WTC11 (cell line): Measurements from ENCODE around the gene FFAR1. TPM values are rescaled to one million over a fixed set of nuclear protein-coding genes. Genes with fewer than 3 reads are reported as not detected.

Source experiments
- ATAC-seq: fragments of 200-7000 bp; cut with Tn5 transposase; 2 replicates; pipeline ENCODE4 v1.10.0; 2021; ENCODE audit warnings: mild to moderate bottlenecking, moderate library complexity
- CTCF ChIA-PET: fragments of 300-600 bp; sonication (Branson Sonifier 250); formaldehyde crosslinking; loops from one replicate; lab custom pipeline; 2021; ENCODE audit warnings: antibody characterized with exemption; lab: Charles Lee
- POLR2A ChIA-PET: fragments of 350-600 bp; sonication (Branson Sonifier 250); formaldehyde crosslinking; loops from one replicate; lab custom pipeline; 2021; ENCODE audit warnings: antibody characterized with exemption; lab: Charles Lee
- DNase-seq: peaks from one replicate; pipeline ENCODE4 v3.0.0; 2021; ENCODE audit warnings: low spot score
- H3K27ac Mint-ChIP-seq: 2 replicates; pipeline ENCODE4 v1.8.0; 2021; ENCODE audit warnings: mixed read lengths
- H3K27me3 Mint-ChIP-seq: 2 replicates; pipeline ENCODE4 v1.8.0; 2021; ENCODE audit warnings: low read depth, mild to moderate bottlenecking, moderate library complexity, mixed read lengths
- H3K36me3 Mint-ChIP-seq: 2 replicates; pipeline ENCODE4 v1.8.0; 2021; ENCODE audit warnings: mixed read lengths
- H3K4me1 Mint-ChIP-seq: 2 replicates; pipeline ENCODE4 v1.8.0; 2022; ENCODE audit warnings: mixed read lengths
- H3K4me3 Mint-ChIP-seq: 2 replicates; pipeline ENCODE4 v1.8.0; 2021; ENCODE audit warnings: mild to moderate bottlenecking, moderate library complexity, mixed read lengths
- H3K9me3 Mint-ChIP-seq: 2 replicates; pipeline ENCODE4 v1.8.0; 2021; ENCODE audit warnings: mixed read lengths
- AFF4 ChIP-seq: sonication (generic); formaldehyde crosslinking; IDR thresholded peaks from 2 replicates; pipeline ENCODE4 v1.8.1; 2023; ENCODE audit warnings: mild to moderate bottlenecking, missing genetic modification reagents, borderline replicate concordance
- ATF2 ChIP-seq: sonication (generic); formaldehyde crosslinking; IDR thresholded peaks from 2 replicates; pipeline ENCODE4 v1.8.1; 2022; ENCODE audit warnings: low read depth, missing genetic modification reagents, borderline replicate concordance
- CREB1 ChIP-seq: sonication (generic); formaldehyde crosslinking; IDR thresholded peaks from 2 replicates; pipeline ENCODE4 v1.8.0; 2023; ENCODE audit warnings: mild to moderate bottlenecking, missing genetic modification reagents
- E2F5 ChIP-seq: sonication (generic); formaldehyde crosslinking; IDR thresholded peaks from 2 replicates; pipeline ENCODE4 v1.8.1; 2022; ENCODE audit warnings: mild to moderate bottlenecking, moderate library complexity, missing genetic modification reagents
- ELF4 ChIP-seq: sonication (generic); formaldehyde crosslinking; IDR thresholded peaks from 2 replicates; pipeline ENCODE4 v1.8.1; 2022; ENCODE audit warnings: low read depth, mild to moderate bottlenecking, moderate library complexity, missing genetic modification reagents
- GABPB1 ChIP-seq: sonication (generic); formaldehyde crosslinking; IDR thresholded peaks from 2 replicates; pipeline ENCODE4 v1.8.1; 2023; ENCODE audit warnings: mild to moderate bottlenecking, missing genetic modification reagents
- HMGA2 ChIP-seq: fragments of 250-450 bp; sonication (Bioruptor Pico); IDR thresholded peaks from 2 replicates; pipeline ENCODE4 v1.4.0; 2021; ENCODE audit warnings: mild to moderate bottlenecking, moderate library complexity
- JUN ChIP-seq: sonication (generic); formaldehyde crosslinking; IDR thresholded peaks from 2 replicates; pipeline ENCODE4 v1.8.0; 2023; ENCODE audit warnings: mild to moderate bottlenecking, missing genetic modification reagents
- KAT7 ChIP-seq: sonication (generic); formaldehyde crosslinking; IDR thresholded peaks from 2 replicates; pipeline ENCODE4 v1.8.1; 2023; ENCODE audit warnings: missing genetic modification reagents, mild to moderate bottlenecking, borderline replicate concordance
- MYBL2 ChIP-seq: sonication (generic); formaldehyde crosslinking; IDR thresholded peaks from 2 replicates; pipeline ENCODE4 v1.8.1; 2023; ENCODE audit warnings: mild to moderate bottlenecking, moderate library complexity, missing genetic modification reagents
- NFE2L1 ChIP-seq: sonication (generic); formaldehyde crosslinking; IDR thresholded peaks from 2 replicates; pipeline ENCODE4 v1.8.1; 2023; ENCODE audit warnings: missing genetic modification reagents
- NR1H2 ChIP-seq: sonication (generic); formaldehyde crosslinking; IDR thresholded peaks from 2 replicates; pipeline ENCODE4 v1.9.0; 2021; ENCODE audit warnings: mild to moderate bottlenecking, moderate library complexity, missing genetic modification reagents
- TP53 ChIP-seq: sonication (generic); formaldehyde crosslinking; IDR thresholded peaks from 2 replicates; pipeline ENCODE4 v1.8.1; 2023; ENCODE audit warnings: mild to moderate bottlenecking, missing genetic modification reagents
- ZNF317 ChIP-seq: sonication (generic); formaldehyde crosslinking; IDR thresholded peaks from 2 replicates; pipeline ENCODE4 v1.8.1; 2023; ENCODE audit warnings: low read depth, mild to moderate bottlenecking, moderate library complexity, missing genetic modification reagents, borderline replicate concordance
- ZNF423 ChIP-seq: fragments of 250-450 bp; sonication (Bioruptor Pico); IDR thresholded peaks from 2 replicates; pipeline ENCODE4 v2.1.2; 2022; ENCODE audit warnings: mild to moderate bottlenecking, moderate library complexity
- ZNF671 ChIP-seq: fragments of 250-450 bp; sonication (Bioruptor Pico); IDR thresholded peaks from 2 replicates; pipeline ENCODE4 v1.8.0; 2021; ENCODE audit warnings: mild to moderate bottlenecking
- ZSCAN18 ChIP-seq: fragments of 250-450 bp; sonication (Bioruptor Pico); IDR thresholded peaks from 2 replicates; pipeline ENCODE4 v2.1.2; 2022; ENCODE audit warnings: mild to moderate bottlenecking, moderate library complexity
- total RNA-seq: library from RNA; stranded (reverse); gene quantifications from 3 replicates; pipeline ENCODE4 v1.2.3, GENCODE V29; 2021
- TF ChIP-seq, protein P1 (sequence below): sonication (generic); formaldehyde crosslinking; IDR thresholded peaks from 2 replicates; pipeline ENCODE4 v1.8.0; 2023; ENCODE audit warnings: mild to moderate bottlenecking, missing genetic modification reagents

FFAR1 gene
- total RNA-seq, 1 experiment from 2014 or later: 0.07 TPM

GRCh38 chr19:35297922-35298321 lies 49.8 kb upstream of the FFAR1 start (continued):
- no peak for TF ChIP-seq TP53 (CRISPR knock-in tag)
- no peak for TF ChIP-seq ZSCAN18 (CRISPR knock-in tag)
- TF ChIP-seq E2F5 (CRISPR knock-in tag): no peak
- no peak for TF ChIP-seq ATF2 (CRISPR knock-in tag)

- no peaks in the 10 kb centered on the region for H3K36me3 Mint-ChIP-seq
- ChIA-PET POLR2A (no interaction called here), CTCF (no interaction called here)
- DNase-seq (no peak), ATAC-seq (no peak)
- H3K4me1 Mint-ChIP-seq: peaks cover 8% of the 10 kb centered on the region
- H3K27me3 Mint-ChIP-seq: no peaks in the 10 kb centered on the region; the same call in 1 of the 2 replicates
- TF ChIP-seq NFE2L1 (CRISPR knock-in tag): no peak
- no peak for TF ChIP-seq ELF4 (CRISPR knock-in tag)
- TF ChIP-seq NR1H2 (CRISPR knock-in tag): no peak
- no peak for TF ChIP-seq JUN (CRISPR knock-in tag)
- no peak for TF ChIP-seq MYBL2 (CRISPR knock-in tag)
- no peak for TF ChIP-seq CREB1 (CRISPR knock-in tag)
- TF ChIP-seq ZNF317 (CRISPR knock-in tag): no peak
- no peak for TF ChIP-seq GABPB1 (CRISPR knock-in tag)
- no peak for TF ChIP-seq ZNF423 (CRISPR knock-in tag)
- no peak for TF ChIP-seq AFF4
- no peak for TF ChIP-seq ZNF671 (CRISPR knock-in tag)
- no peak for TF ChIP-seq HMGA2 (CRISPR knock-in tag)
- no peak for TF ChIP-seq KAT7 (CRISPR knock-in tag)
- no peak for TF ChIP-seq TP53 (CRISPR knock-in tag)
- TF ChIP-seq, protein P1, sequence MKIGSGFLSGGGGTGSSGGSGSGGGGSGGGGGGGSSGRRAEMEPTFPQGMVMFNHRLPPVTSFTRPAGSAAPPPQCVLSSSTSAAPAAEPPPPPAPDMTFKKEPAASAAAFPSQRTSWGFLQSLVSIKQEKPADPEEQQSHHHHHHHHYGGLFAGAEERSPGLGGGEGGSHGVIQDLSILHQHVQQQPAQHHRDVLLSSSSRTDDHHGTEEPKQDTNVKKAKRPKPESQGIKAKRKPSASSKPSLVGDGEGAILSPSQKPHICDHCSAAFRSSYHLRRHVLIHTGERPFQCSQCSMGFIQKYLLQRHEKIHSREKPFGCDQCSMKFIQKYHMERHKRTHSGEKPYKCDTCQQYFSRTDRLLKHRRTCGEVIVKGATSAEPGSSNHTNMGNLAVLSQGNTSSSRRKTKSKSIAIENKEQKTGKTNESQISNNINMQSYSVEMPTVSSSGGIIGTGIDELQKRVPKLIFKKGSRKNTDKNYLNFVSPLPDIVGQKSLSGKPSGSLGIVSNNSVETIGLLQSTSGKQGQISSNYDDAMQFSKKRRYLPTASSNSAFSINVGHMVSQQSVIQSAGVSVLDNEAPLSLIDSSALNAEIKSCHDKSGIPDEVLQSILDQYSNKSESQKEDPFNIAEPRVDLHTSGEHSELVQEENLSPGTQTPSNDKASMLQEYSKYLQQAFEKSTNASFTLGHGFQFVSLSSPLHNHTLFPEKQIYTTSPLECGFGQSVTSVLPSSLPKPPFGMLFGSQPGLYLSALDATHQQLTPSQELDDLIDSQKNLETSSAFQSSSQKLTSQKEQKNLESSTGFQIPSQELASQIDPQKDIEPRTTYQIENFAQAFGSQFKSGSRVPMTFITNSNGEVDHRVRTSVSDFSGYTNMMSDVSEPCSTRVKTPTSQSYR: no peak
- H3K9me3 Mint-ChIP-seq: no peaks in the 10 kb centered on the region; the same call in 1 of the 2 replicates
- H3K4me3 Mint-ChIP-seq: no peak overlapping the region
- no peak overlapping the region for H3K27ac Mint-ChIP-seq
Measured at GRCh38 chr19:35298561-35298972, 49.1 kb upstream of the FFAR1 start.
